GM13977 (cell line): Measurements from ENCODE around the gene TULP4.

Source experiments
- DNase-seq: peaks from one replicate; pipeline ENCODE4 v3.0.0; 2012; ENCODE audit warnings: low spot score
- CTCF ChIP-seq: IDR thresholded peaks from 2 replicates; pipeline ENCODE4 v1.5.1; 2012; ENCODE audit warnings: mild to moderate bottlenecking, control low read depth; ENCODE audit not compliant: insufficient read depth; ENCODE audit errors: extremely low read depth, missing control alignments
- in situ Hi-C: fragments of 300-500 bp; cut with MboI; formaldehyde crosslinking; loops from one replicate; pipeline ENCODE4 v1.12.0; 2022; ENCODE audit warnings: low sequenced_read_pairs, low pct_unique_long_range_greater_than_20kb, mixed read lengths, inconsistent platforms; ENCODE audit not compliant: unreplicated experiment

TULP4 gene

GRCh38 chr6:158543606-158544185 is 231.4 kb downstream of the TULP4 start:
- no peak for TF ChIP-seq CTCF
- in situ Hi-C loops = no loop called here
- no peak for DNase-seq

GRCh38 chr6:158544428-158544827 is 232.2 kb downstream of the TULP4 start:
- in situ Hi-C loops = no loop called here
- DNase-seq = no peak
- TF ChIP-seq CTCF = no peak

GRCh38 chr6:158545043-158545966 is 233.0 kb downstream of the TULP4 start:
- in situ Hi-C loops = no loop called here
- no peak for TF ChIP-seq CTCF
- no peak for DNase-seq

- in situ Hi-C loops = no loop called here
- no peak for DNase-seq
- TF ChIP-seq CTCF = no peak
Measured at GRCh38 chr6:158548418-158549161, 236.3 kb downstream of the TULP4 start.

- no peak for DNase-seq
- TF ChIP-seq CTCF = no peak
- in situ Hi-C loops = no loop called here
Measured at GRCh38 chr6:158552055-158552795, 240.0 kb downstream of the TULP4 start.

- DNase-seq = no peak
- TF ChIP-seq CTCF = no peak
- in situ Hi-C loops = no loop called here
Measured at GRCh38 chr6:158552796-158553138, 240.5 kb downstream of the TULP4 start.
